Right renal cortex interstitium (tissue), 3 donors: ENCODE measurements around the gene SGK1. TPM values are rescaled to one million over a fixed set of nuclear protein-coding genes. Genes with fewer than 3 reads are reported as not detected.
"Not testable (repeated sequence)": the region's sequence is repeated elsewhere in the genome, so short reads cannot be mapped to it uniquely, and the experiment has no call there.

ENCODE experiments used
- DNase-seq, 3 donors: peaks; one replicate each; pipeline ENCODE4 v3.0.0-alpha.2; 2013; ENCODE audit warnings: low read depth in 3 of 3, low spot score in 2 of 3
- polyA plus RNA-seq, 3 donors: library from polyadenylated mRNA; unstranded; fragments of 120-200 nt; gene quantifications; one replicate each; pipeline ENCODE4 v1.2.1, GENCODE V29; 2013; ENCODE audit not compliant: insufficient read length in 3 of 3

The SGK1 gene
- polyA plus RNA-seq, 3 donors: 94.1 to 112 (median 106) TPM

DNA sequence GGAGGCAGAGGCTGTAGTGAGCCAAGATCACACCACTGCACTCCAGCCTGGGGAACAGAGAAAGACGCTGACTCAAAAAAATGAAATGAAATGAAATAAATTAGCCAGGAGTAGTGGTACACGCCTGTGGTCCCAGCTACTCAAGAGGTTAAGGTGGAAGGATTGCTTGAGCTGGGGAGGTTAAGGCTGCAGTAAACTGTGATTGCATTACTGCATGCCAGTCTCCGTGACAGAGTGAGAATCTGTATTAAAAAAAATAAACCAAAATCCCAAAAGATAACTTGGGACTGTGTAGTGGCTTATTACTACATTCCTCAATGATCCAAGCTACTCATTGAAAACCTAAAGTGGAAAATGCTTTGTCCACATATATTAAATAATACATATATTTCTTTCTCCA is 87.0 kb downstream of the SGK1 start:
- no peak for DNase-seq

GRCh38 chr6:134230087-134230700 is 87.7 kb downstream of the SGK1 start:
- no peak for DNase-seq

GRCh38 chr6:134229520-134229919 is 88.4 kb downstream of the SGK1 start:
- DNase-seq: no peak

- DNase-seq: no peak
Measured at GRCh38 chr6:134223796-134224420, 94.0 kb downstream of the SGK1 start.

GRCh38 chr6:134221250-134221649 is 96.7 kb downstream of the SGK1 start:
- no peak for DNase-seq

DNA sequence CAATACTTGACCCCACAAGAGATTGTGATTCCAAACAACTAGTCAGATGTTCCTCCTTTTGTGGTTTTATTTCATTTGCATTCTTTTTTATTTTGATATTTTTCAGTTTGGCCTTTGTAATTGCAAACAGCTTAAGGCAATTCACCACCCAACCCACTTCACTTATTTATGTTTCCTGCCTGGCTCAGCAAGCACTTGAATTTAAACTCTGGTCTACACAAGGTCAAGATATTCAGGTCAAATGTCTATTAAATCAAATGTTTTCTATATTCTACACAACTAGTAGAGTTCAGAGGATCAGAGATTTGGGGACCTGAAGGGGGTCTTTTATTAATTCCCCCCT is 100.1 kb downstream of the SGK1 start:
- no peak for DNase-seq

DNA sequence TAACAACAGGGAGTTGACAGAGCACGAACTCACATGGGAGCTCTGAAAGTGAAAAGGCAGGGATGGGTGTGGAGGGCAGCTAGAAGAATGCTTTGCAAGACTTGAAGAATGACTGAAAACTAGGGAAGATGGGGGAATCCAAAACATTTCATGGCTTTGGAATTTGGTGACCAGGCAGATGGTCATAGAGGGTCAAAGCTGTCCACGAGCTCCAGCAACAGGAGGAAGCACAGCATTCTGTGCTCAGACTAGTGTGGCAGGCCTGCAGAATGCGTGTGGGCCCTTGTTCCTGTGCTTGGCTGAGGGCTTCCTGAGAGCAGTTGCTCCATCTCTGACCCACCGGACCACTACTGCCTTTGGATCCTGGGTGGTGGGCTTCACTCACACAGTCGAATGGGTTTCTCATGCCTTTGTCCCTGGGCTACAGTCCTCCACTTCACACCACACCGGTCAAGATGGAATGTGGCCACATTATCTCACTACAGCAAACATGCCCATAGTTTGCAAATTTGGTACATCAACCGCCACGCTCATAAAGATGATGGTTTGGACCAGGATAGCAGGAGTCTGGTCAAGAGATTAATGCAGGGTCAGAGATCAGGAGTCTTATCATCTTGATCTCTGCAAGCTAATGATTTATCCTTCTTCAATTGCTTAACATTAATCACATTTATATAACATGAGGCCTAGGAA is 100.7 kb downstream of the SGK1 start:
- DNase-seq: no peak

DNA sequence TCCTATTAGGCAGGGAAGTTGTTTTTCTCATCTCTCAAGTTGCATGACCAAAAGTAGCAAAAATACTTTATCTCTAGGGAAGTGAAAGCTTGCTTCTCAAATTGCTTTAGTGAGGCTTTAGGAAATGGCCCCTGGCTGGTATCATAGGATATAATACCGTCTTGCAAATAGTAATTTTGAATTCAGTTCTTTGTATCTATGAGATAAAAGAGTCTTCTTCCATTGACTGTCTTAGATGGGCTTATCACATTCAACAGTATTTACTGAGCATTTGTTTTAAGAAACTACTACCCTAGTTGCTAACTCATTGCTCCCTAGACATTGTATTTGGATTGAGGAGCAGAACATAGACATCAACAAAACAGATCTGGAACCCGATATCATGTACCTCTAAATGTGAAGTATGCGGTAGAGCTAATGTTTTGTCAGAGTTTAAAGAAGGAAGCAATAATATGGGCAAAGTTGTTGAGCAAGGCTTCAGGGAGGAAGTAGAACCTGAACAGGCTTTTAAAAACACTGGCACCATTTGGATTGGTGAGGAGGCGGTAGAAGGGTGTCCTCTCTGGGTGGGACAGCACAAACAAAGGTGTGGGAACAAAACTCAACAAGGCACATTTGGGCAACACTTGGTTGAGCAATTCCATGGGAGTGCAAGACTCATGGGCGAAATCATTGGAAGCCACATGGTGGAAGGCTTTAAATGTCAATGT is 101.5 kb downstream of the SGK1 start:
- DNase-seq: no peak

- DNase-seq: not testable (repeated sequence)
Measured at GRCh38 chr6:134213410-134213809, 104.5 kb downstream of the SGK1 start.

DNA sequence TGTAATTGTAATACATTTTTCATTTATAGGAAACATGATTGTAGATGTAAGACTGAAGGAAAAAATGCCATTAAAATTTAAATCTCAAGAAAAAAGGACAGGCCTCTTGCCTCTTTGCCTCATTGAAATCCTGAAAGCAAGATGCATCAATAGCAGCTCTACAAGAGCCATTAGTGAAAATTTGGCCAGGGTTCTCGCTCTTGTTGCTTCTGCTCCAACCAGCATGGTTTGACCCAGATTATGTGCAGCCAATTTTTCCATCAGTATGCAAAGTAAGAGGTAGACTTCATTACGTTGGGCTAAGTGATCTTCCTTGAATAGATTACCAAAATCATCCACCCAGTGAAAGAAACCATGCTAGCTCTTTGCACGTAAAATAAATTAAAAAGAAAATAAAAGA is 106.6 kb downstream of the SGK1 start:
- DNase-seq: no peak

DNA sequence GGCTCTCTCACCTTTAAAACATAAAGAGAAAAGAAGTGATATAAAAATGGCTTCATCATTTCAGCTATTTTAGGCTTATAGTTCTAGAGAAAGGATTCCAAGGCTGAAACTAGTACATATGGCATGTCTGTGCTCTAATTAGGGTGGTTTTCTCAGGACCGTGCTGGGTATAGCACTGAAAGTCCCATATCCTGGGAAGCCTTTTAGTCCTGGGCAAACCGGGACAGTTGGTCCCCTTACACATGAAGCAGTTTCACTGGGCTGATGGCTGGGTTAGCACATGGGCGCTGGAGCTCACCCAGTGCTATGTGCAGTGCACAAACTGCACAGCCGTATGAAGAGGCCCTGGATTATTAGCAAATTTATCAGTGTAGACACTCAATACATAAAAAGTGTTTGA is 110.5 kb downstream of the SGK1 start:
- DNase-seq: no peak

GRCh38 chr6:134205366-134205765 is 112.5 kb downstream of the SGK1 start:
- DNase-seq: no peak

DNA sequence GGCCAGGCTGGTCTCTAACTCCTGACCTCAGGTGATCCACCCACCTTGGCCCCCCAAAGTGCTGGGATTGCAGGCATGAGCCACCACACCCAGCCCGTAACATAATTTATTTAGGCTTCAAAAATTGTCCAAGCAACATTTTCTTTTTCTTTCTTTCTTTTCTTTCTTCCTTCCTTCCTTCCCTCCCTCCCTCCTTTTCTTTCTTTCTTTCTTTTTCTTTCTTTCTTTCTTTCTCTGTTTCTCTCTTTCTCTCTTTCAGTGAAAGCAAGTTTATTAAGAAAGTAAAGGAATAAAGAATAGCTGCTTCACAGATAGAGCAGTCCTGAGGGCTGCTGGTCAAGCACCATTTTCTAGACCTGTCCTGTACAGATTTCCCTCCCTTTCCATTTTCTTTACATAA is 113.2 kb downstream of the SGK1 start:
- DNase-seq: not testable (repeated sequence)

DNA sequence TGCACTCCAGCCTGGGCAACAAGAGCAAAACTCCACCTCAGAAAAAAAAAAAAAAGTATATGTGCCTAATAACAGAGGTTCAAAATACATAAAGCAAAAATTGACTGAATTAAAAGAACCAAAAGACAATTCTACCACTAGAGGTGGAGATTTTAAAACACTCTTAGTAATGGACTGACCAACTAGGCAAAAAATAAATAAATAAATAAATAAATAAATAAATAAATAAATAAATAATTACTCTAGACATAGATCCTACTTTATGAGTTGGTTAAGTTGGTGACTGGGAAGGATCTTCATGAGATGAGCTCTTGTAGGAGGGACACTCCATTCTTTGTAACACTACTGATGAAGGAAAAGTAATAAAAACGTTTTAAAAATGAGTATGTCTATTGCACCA is 113.9 kb downstream of the SGK1 start:
- DNase-seq: no peak

GRCh38 chr6:134201716-134202115 is 116.2 kb downstream of the SGK1 start:
- no peak for DNase-seq

GRCh38 chr6:134199848-134200606 is 117.9 kb downstream of the SGK1 start:
- no peak for DNase-seq

DNA sequence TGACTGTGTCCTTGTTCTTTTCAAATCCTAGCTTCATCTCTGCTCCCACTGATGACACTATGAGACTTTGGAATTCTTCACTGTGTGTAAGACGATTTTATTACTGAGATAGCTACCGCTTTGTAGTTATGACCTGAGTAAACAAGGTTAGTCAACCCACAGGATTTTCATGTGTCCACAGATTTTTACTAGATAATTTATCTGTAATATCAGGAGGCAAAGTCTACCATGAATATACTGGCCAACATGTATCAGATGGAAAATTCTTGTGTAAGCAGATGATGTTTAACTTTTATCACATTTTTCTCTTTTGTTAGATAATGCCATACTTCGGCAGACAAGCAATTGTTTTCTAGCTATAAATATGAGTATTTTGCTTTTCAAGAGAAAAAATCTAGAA is 119.8 kb downstream of the SGK1 start:
- no peak for DNase-seq

DNA sequence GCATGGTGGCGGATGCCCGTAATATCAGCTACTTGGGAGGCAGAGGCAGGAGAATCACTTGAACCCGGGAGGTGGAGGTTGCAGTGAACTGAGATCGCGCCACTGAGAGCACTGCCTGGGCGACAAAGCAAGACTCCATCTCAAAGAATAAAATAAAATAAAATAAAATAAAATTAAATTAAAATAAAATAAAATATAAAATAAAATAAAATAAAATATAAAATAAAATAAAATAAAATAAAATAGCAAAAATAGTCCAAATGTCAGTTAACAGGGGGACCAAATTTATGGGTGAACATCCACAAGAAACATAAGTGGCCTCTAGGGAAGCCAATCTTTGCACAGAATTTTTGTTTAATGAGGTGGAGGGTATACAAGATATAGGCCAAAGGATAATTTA is 120.2 kb downstream of the SGK1 start:
- not testable (repeated sequence) for DNase-seq

- no peak for DNase-seq
Measured at GRCh38 chr6:134196568-134197193, 121.2 kb downstream of the SGK1 start.

DNA sequence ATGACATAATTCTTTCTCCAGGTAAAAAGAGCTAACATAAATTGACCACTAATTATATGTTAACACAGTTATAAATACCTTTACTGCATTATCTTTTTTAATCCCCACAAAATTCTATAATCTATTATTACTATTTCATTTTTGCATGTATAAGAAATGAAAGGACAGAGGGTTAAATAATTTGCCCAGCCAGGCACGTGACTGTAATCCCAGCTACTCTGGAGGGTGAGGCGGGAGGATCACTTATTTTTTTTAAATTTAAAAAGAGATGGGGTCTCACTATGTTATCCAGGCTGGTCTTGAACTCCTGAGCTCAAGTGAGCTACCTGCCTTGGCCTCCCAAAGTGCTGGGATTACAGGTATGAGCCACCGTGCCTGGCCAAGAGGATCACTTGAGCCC is 121.9 kb downstream of the SGK1 start:
- no peak for DNase-seq
